ENCODE measurements around the gene NR2C2.

GRCh38 chr3:14920536-14920935 is 26.8 kb upstream of the NR2C2 start:
- TF ChIP-seq, protein P1, sequence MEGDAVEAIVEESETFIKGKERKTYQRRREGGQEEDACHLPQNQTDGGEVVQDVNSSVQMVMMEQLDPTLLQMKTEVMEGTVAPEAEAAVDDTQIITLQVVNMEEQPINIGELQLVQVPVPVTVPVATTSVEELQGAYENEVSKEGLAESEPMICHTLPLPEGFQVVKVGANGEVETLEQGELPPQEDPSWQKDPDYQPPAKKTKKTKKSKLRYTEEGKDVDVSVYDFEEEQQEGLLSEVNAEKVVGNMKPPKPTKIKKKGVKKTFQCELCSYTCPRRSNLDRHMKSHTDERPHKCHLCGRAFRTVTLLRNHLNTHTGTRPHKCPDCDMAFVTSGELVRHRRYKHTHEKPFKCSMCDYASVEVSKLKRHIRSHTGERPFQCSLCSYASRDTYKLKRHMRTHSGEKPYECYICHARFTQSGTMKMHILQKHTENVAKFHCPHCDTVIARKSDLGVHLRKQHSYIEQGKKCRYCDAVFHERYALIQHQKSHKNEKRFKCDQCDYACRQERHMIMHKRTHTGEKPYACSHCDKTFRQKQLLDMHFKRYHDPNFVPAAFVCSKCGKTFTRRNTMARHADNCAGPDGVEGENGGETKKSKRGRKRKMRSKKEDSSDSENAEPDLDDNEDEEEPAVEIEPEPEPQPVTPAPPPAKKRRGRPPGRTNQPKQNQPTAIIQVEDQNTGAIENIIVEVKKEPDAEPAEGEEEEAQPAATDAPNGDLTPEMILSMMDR (IDR thresholded peaks at IDR 0.05; ENCODE audit: low read depth, low read length), result no peak
- TF ChIP-seq, protein P2, sequence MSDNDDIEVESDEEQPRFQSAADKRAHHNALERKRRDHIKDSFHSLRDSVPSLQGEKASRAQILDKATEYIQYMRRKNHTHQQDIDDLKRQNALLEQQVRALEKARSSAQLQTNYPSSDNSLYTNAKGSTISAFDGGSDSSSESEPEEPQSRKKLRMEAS (IDR thresholded peaks at IDR 0.05; ENCODE audit: low read depth, low read length), result no peak
- TF ChIP-seq POLR2A (IDR thresholded peaks at IDR 0.05; ENCODE audit: extremely low read depth, insufficient read length), result no peak
- TF ChIP-seq MYC (IDR thresholded peaks at IDR 0.05; ENCODE audit: low read depth, low read length), result no peak

Measured in NB4 (cell line).